ACC112 (cell line): ENCODE data around the gene CEP78.

Experiments used
- H2AFZ ChIP-seq: fragments of 200-600 bp; sonication (generic); one replicate; pipeline ENCODE4 v1.6.0; 2017; ENCODE audit warnings: antibody characterized with exemption, low read length; ENCODE audit not compliant: unreplicated experiment
- H3K27ac ChIP-seq: fragments of 200-600 bp; sonication (generic); 2 replicates; pipeline ENCODE4 v1.5.1; 2014; ENCODE audit warnings: low read depth, mild to moderate bottlenecking, antibody characterized with exemption, low read length, moderate library complexity
- H3K27me3 ChIP-seq: fragments of 200-600 bp; sonication (generic); 2 replicates; pipeline ENCODE4 v1.6.1; 2014; ENCODE audit warnings: mild to moderate bottlenecking, antibody characterized with exemption, low read length, moderate library complexity, mixed read lengths; ENCODE audit not compliant: insufficient read depth
- H3K36me3 ChIP-seq: fragments of 200-600 bp; sonication (generic); 2 replicates; pipeline ENCODE4 v1.6.1; 2016; ENCODE audit warnings: mild to moderate bottlenecking, antibody characterized with exemption, low read length, moderate library complexity, mixed read lengths; ENCODE audit not compliant: insufficient read depth
- H3K4me1 ChIP-seq: fragments of 200-600 bp; sonication (generic); one replicate; pipeline ENCODE4 v1.6.1; 2016; ENCODE audit warnings: low read length, mixed read lengths; ENCODE audit not compliant: insufficient read depth, unreplicated experiment, control insufficient read depth
- H3K4me3 ChIP-seq: fragments of 200-600 bp; sonication (generic); 2 replicates; pipeline ENCODE4 v1.5.1; 2014; ENCODE audit warnings: mild to moderate bottlenecking, low read depth, low read length
- H3K79me2 ChIP-seq: fragments of 200-600 bp; sonication (generic); one replicate; pipeline ENCODE4 v1.6.0; 2016; ENCODE audit warnings: low read length; ENCODE audit not compliant: control insufficient read depth, unreplicated experiment, insufficient read depth

Gene CEP78

GRCh38 chr9:78234810-78235209 lies 1.1 kb upstream of the CEP78 start:
- H3K27me3 ChIP-seq, result no peaks in the 10 kb centered on the region
- H2AFZ ChIP-seq, result peak overlapping the region; percentile 79
- peak overlapping the region; percentile 86 for H3K4me3 ChIP-seq
- H3K4me1 ChIP-seq, result peaks cover 6% of the 10 kb centered on the region
- H3K79me2 ChIP-seq, result peaks cover 23% of the 10 kb centered on the region
- 0 out of 2 replicates have a peak, but pooled peaks cover 3% of the 10 kb centered on the region for H3K36me3 ChIP-seq
- H3K27ac ChIP-seq, result no peak overlapping the region

GRCh38 chr9:78235256-78235761 lies 566 bp upstream of the CEP78 start:
- peak overlapping the region; percentile 86 for H3K4me3 ChIP-seq
- peaks cover 7% of the 10 kb centered on the region; the same call in 1 of the 2 replicates for H3K36me3 ChIP-seq
- peak overlapping the region; percentile 79 for H2AFZ ChIP-seq
- peaks cover 6% of the 10 kb centered on the region for H3K4me1 ChIP-seq
- H3K27me3 ChIP-seq, result no peaks in the 10 kb centered on the region
- peak overlapping the region; percentile 41; the same call in 1 of the 2 replicates for H3K27ac ChIP-seq
- H3K79me2 ChIP-seq, result peaks cover 23% of the 10 kb centered on the region

- peaks cover 6% of the 10 kb centered on the region for H3K4me1 ChIP-seq
- peaks cover 23% of the 10 kb centered on the region for H3K79me2 ChIP-seq
- no peak overlapping the region for H3K27ac ChIP-seq
- H2AFZ ChIP-seq, result peak overlapping the region; percentile 52
- peaks cover 9% of the 10 kb centered on the region; the same call in 1 of the 2 replicates for H3K36me3 ChIP-seq
- H3K27me3 ChIP-seq, result no peaks in the 10 kb centered on the region
- H3K4me3 ChIP-seq, result peak overlapping the region; percentile 86
Observed at GRCh38 chr9:78236551-78236910, 656 bp downstream of the CEP78 start.

- no peak overlapping the region for H2AFZ ChIP-seq
- H3K27me3 ChIP-seq, result no peaks in the 10 kb centered on the region
- H3K27ac ChIP-seq, result no peak overlapping the region
- peaks cover 11% of the 10 kb centered on the region; the same call in 1 of the 2 replicates for H3K36me3 ChIP-seq
- H3K4me3 ChIP-seq, result no peak overlapping the region
- H3K79me2 ChIP-seq, result peaks cover 23% of the 10 kb centered on the region
- peaks cover 6% of the 10 kb centered on the region for H3K4me1 ChIP-seq
Observed at GRCh38 chr9:78238046-78239038, 2.5 kb downstream of the CEP78 start.

- no peak overlapping the region for H2AFZ ChIP-seq
- H3K4me1 ChIP-seq, result peaks cover 6% of the 10 kb centered on the region
- H3K36me3 ChIP-seq, result peaks cover 11% of the 10 kb centered on the region
- H3K79me2 ChIP-seq, result peaks cover 23% of the 10 kb centered on the region
- no peaks in the 10 kb centered on the region for H3K27me3 ChIP-seq
- no peak overlapping the region for H3K27ac ChIP-seq
- H3K4me3 ChIP-seq, result no peak overlapping the region
Observed at GRCh38 chr9:78239506-78239905, 3.6 kb downstream of the CEP78 start.

GRCh38 chr9:78242041-78242440 lies 6.2 kb downstream of the CEP78 start:
- H3K27me3 ChIP-seq, result no peaks in the 10 kb centered on the region
- no peak overlapping the region for H2AFZ ChIP-seq
- H3K79me2 ChIP-seq, result peaks cover 9% of the 10 kb centered on the region
- peaks cover 6% of the 10 kb centered on the region for H3K4me1 ChIP-seq
- H3K4me3 ChIP-seq, result no peak overlapping the region
- no peak overlapping the region for H3K27ac ChIP-seq
- H3K36me3 ChIP-seq, result peaks cover 23% of the 10 kb centered on the region

GRCh38 chr9:78243130-78243529 lies 7.3 kb downstream of the CEP78 start:
- Histone ChIP-seq H3K4me3 (no peak overlapping the region), H3K79me2 (peaks cover 3% of the 10 kb centered on the region), H3K27ac (no peak overlapping the region), H3K4me1 (no peaks in the 10 kb centered on the region), H3K36me3 (peaks cover 23% of the 10 kb centered on the region), H2AFZ (no peak overlapping the region), H3K27me3 (no peaks in the 10 kb centered on the region)

GRCh38 chr9:78245401-78245800 lies 9.5 kb downstream of the CEP78 start:
- H3K79me2 ChIP-seq, result no peaks in the 10 kb centered on the region
- no peak overlapping the region for H3K4me3 ChIP-seq
- H3K36me3 ChIP-seq, result peaks cover 18% of the 10 kb centered on the region
- H3K27me3 ChIP-seq, result no peaks in the 10 kb centered on the region
- no peak overlapping the region for H2AFZ ChIP-seq
- H3K27ac ChIP-seq, result no peak overlapping the region
- no peaks in the 10 kb centered on the region for H3K4me1 ChIP-seq

- peaks cover 13% of the 10 kb centered on the region for H3K36me3 ChIP-seq
- no peaks in the 10 kb centered on the region for H3K79me2 ChIP-seq
- H2AFZ ChIP-seq, result no peak overlapping the region
- H3K4me3 ChIP-seq, result no peak overlapping the region
- H3K4me1 ChIP-seq, result no peaks in the 10 kb centered on the region
- H3K27me3 ChIP-seq, result no peaks in the 10 kb centered on the region
- H3K27ac ChIP-seq, result no peak overlapping the region
Observed at GRCh38 chr9:78248635-78249034, 12.8 kb downstream of the CEP78 start.

- Histone ChIP-seq H3K27me3 (no peaks in the 10 kb centered on the region), H3K4me1 (no peaks in the 10 kb centered on the region), H3K79me2 (no peaks in the 10 kb centered on the region), H3K4me3 (no peak overlapping the region), H3K36me3 (peaks cover 12% of the 10 kb centered on the region), H2AFZ (no peak overlapping the region), H3K27ac (no peak overlapping the region)
Observed at GRCh38 chr9:78249542-78249941, 13.7 kb downstream of the CEP78 start.

GRCh38 chr9:78252616-78253015 lies 16.7 kb downstream of the CEP78 start:
- Histone ChIP-seq H2AFZ (no peak overlapping the region), H3K36me3 (0 out of 2 replicates have a peak, but pooled peaks cover 5% of the 10 kb centered on the region)

More at GRCh38 chr9:78252616-78253015, 16.7 kb downstream of the CEP78 start:
- no peaks in the 10 kb centered on the region for H3K79me2 ChIP-seq
- no peaks in the 10 kb centered on the region for H3K27me3 ChIP-seq
- H3K4me3 ChIP-seq, result no peak overlapping the region
- H3K27ac ChIP-seq, result no peak overlapping the region
- H3K4me1 ChIP-seq, result no peaks in the 10 kb centered on the region
